Measurements from ENCODE around the gene CALM3.
A peak's percentile ranks its signal among the peaks of the same experiment; 100 is the strongest.

The CALM3 gene

GRCh38 chr19:46639358-46640182 is 38.4 kb downstream of the CALM3 start:
- peak; percentile 24 for DNase-seq

- no peak for DNase-seq
Observed at GRCh38 chr19:46640656-46641055, 39.5 kb downstream of the CALM3 start.

GRCh38 chr19:46644720-46645119 is 43.6 kb downstream of the CALM3 start:
- no peak for DNase-seq

- no peak for DNase-seq
Observed at GRCh38 chr19:46646402-46646801, 45.3 kb downstream of the CALM3 start.

GRCh38 chr19:46648060-46648960 is 47.2 kb downstream of the CALM3 start:
- peak; percentile 20 for DNase-seq

- DNase-seq = no peak
Observed at GRCh38 chr19:46648961-46649960, 48.1 kb downstream of the CALM3 start.

- no peak for DNase-seq
Observed at GRCh38 chr19:46650445-46650844, 49.3 kb downstream of the CALM3 start.

- DNase-seq = no peak
Observed at GRCh38 chr19:46654621-46655152, 53.6 kb downstream of the CALM3 start.

GRCh38 chr19:46656541-46656940 is 55.4 kb downstream of the CALM3 start:
- DNase-seq = no peak

- DNase-seq = peak; percentile 19
Observed at GRCh38 chr19:46659151-46660007, 58.2 kb downstream of the CALM3 start.

GRCh38 chr19:46660008-46660517 is 58.9 kb downstream of the CALM3 start:
- DNase-seq = no peak

Measured in CD4-positive, alpha-beta T cell treated with Interleukin-6 for 4 hours (primary cell).